ENCODE measurements around the gene ABCC4.

DNA sequence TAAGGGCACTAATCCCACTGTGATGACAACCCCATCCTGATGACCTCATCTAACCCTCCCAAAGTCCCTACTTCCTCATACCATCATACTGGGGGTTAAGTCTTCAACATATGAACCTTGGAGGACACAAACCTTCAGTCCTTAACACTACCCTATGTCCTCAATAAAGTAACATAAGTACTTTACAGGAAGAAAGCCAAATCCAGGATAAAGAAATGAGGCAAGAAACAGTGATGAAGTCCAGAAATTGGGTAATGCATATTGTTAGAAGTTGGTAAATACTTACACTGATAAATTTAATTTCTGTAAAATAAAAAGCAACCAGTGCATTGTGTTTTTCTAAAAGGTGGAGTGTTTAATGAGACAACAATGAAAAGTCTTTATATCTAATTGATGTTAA lies 304.1 kb downstream of the ABCC4 start:
- TF ChIP-seq CTCF (IDR thresholded peaks at IDR 0.05) (no peak), POLR2A (IDR thresholded peaks at IDR 0.05) (no peak)
